Measurements from ENCODE around the gene ARHGAP42.
"Not testable (repeated sequence)": the region's sequence is repeated elsewhere in the genome, so short reads cannot be mapped to it uniquely, and the experiment has no call there.

The ARHGAP42 gene

GRCh38 chr11:100687054-100687629 is at the start of gene ARHGAP42:
TSS of gene ARHGAP42 (plus strand) at chr11:100687288. CDS start at chr11:100687679, 391 bp downstream.
- no peak for DNase-seq

GRCh38 chr11:100637706-100638105 is 49.4 kb upstream of the ARHGAP42 start:
- no peak for DNase-seq

GRCh38 chr11:100638648-100639047 is 48.4 kb upstream of the ARHGAP42 start:
- no peak for DNase-seq

- no peak for DNase-seq
Measured at GRCh38 chr11:100639140-100639539, 47.9 kb upstream of the ARHGAP42 start.

GRCh38 chr11:100640071-100640470 is 47.0 kb upstream of the ARHGAP42 start:
- DNase-seq: no peak

- DNase-seq: no peak
Measured at GRCh38 chr11:100640646-100641045, 46.4 kb upstream of the ARHGAP42 start.

GRCh38 chr11:100641456-100641855 is 45.6 kb upstream of the ARHGAP42 start:
- DNase-seq: no peak

- no peak for DNase-seq
Measured at GRCh38 chr11:100646545-100646944, 40.5 kb upstream of the ARHGAP42 start.

GRCh38 chr11:100647861-100648260 is 39.2 kb upstream of the ARHGAP42 start:
- DNase-seq: no peak

GRCh38 chr11:100663583-100663982 is 23.5 kb upstream of the ARHGAP42 start:
- no peak for DNase-seq

GRCh38 chr11:100663996-100664395 is 23.1 kb upstream of the ARHGAP42 start:
- no peak for DNase-seq

GRCh38 chr11:100666816-100667215 is 20.3 kb upstream of the ARHGAP42 start:
- DNase-seq: not testable (repeated sequence)

- no peak for DNase-seq
Measured at GRCh38 chr11:100667449-100667848, 19.6 kb upstream of the ARHGAP42 start.

GRCh38 chr11:100670140-100670539 is 16.9 kb upstream of the ARHGAP42 start:
- DNase-seq: no peak

- no peak for DNase-seq
Measured at GRCh38 chr11:100671471-100671870, 15.6 kb upstream of the ARHGAP42 start.

GRCh38 chr11:100672498-100673033 is 14.5 kb upstream of the ARHGAP42 start:
- DNase-seq: no peak

GRCh38 chr11:100673063-100673462 is 14.0 kb upstream of the ARHGAP42 start:
- no peak for DNase-seq

GRCh38 chr11:100674212-100674611 is 12.9 kb upstream of the ARHGAP42 start:
- DNase-seq: no peak

GRCh38 chr11:100675115-100675650 is 11.9 kb upstream of the ARHGAP42 start:
- no peak for DNase-seq

GRCh38 chr11:100676901-100677300 is 10.2 kb upstream of the ARHGAP42 start:
- no peak for DNase-seq

- DNase-seq: no peak
Measured at GRCh38 chr11:100677796-100678195, 9.3 kb upstream of the ARHGAP42 start.

- DNase-seq: no peak
Measured at GRCh38 chr11:100680070-100680469, 7.0 kb upstream of the ARHGAP42 start.

GRCh38 chr11:100681064-100681502 is 6.0 kb upstream of the ARHGAP42 start:
- DNase-seq: peak; percentile 21

- no peak for DNase-seq
Measured at GRCh38 chr11:100682247-100682969, 4.7 kb upstream of the ARHGAP42 start.

All from CD4-positive, alpha-beta T cell treated with Interleukin-4 for 4 hours (primary cell).